Measurements from ENCODE around the gene PKM. TPM values are rescaled to one million over a fixed set of nuclear protein-coding genes. Genes with fewer than 3 reads are reported as not detected.
A peak's percentile ranks its signal among the peaks of the same experiment; 100 is the strongest.

The PKM gene
- total and polyA plus RNA-seq, 9 of the 15 experiments (the other 6 are each of a cell fraction or from before 2014, with no cell fraction given), result 140 to 825 (median 383) TPM

- TF ChIP-seq, protein P1, sequence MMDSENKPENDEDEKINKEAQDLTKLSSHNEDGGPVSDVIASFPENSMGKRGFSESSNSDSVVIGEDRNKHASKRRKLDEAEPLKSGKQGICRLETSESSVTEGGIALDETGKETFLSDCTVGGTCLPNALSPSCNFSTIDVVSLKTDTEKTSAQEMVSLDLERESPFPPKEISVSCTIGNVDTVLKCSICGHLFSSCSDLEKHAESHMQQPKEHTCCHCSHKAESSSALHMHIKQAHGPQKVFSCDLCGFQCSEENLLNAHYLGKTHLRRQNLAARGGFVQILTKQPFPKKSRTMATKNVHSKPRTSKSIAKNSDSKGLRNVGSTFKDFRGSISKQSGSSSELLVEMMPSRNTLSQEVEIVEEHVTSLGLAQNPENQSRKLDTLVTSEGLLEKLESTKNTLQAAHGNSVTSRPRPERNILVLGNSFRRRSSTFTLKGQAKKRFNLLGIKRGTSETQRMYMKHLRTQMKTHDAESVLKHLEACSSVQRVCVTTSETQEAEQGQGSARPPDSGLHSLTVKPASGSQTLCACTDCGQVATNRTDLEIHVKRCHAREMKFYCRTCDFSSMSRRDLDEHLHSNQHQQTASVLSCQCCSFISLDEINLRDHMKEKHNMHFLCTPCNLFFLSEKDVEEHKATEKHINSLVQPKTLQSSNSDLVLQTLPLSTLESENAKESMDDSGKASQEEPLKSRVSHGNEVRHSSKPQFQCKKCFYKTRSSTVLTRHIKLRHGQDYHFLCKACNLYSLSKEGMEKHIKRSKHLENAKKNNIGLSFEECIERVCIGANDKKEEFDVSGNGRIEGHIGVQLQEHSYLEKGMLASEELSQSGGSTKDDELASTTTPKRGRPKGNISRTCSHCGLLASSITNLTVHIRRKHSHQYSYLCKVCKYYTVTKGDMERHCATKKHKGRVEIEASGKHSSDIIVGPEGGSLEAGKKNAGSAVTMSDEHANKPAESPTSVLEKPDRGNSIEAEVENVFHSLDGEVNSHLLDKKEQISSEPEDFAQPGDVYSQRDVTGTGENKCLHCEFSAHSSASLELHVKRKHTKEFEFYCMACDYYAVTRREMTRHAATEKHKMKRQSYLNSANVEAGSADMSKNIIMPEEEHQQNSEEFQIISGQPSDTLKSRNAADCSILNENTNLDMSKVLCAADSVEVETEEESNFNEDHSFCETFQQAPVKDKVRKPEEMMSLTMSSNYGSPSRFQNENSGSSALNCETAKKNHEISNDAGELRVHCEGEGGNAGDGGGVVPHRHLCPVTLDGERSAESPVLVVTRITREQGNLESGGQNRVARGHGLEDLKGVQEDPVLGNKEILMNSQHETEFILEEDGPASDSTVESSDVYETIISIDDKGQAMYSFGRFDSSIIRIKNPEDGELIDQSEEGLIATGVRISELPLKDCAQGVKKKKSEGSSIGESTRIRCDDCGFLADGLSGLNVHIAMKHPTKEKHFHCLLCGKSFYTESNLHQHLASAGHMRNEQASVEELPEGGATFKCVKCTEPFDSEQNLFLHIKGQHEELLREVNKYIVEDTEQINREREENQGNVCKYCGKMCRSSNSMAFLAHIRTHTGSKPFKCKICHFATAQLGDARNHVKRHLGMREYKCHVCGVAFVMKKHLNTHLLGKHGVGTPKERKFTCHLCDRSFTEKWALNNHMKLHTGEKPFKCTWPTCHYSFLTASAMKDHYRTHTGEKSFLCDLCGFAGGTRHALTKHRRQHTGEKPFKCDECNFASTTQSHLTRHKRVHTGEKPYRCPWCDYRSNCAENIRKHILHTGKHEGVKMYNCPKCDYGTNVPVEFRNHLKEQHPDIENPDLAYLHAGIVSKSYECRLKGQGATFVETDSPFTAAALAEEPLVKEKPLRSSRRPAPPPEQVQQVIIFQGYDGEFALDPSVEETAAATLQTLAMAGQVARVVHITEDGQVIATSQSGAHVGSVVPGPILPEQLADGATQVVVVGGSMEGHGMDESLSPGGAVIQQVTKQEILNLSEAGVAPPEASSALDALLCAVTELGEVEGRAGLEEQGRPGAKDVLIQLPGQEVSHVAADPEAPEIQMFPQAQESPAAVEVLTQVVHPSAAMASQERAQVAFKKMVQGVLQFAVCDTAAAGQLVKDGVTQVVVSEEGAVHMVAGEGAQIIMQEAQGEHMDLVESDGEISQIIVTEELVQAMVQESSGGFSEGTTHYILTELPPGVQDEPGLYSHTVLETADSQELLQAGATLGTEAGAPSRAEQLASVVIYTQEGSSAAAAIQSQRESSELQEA (IDR thresholded peaks at IDR 0.05; ENCODE audit: low read depth), result no peak
- TF ChIP-seq ZNF197 (CRISPR knock-in tag; IDR thresholded peaks at IDR 0.05; ENCODE audit: low read depth) (0 out of 2 replicates have a peak, but pooled peaks have one; percentile 70), STAT5A (IDR thresholded peaks at IDR 0.05; ENCODE audit: borderline replicate concordance, low read length) (peak; percentile 76), ZBTB9 (CRISPR knock-in tag; IDR thresholded peaks at IDR 0.05) (no peak), ARID1B (IDR thresholded peaks at IDR 0.05) (peak; percentile 94), GABPA (tag; conservative IDR thresholded peaks at IDR 0.05; ENCODE audit: low read depth) (no peak), E2F3 (CRISPR knock-in tag; IDR thresholded peaks at IDR 0.05) (no peak), ATF7 (IDR thresholded peaks at IDR 0.05) (peak; percentile 42; the same call in 1 of the 2 replicates), NFXL1 (CRISPR knock-in tag; IDR thresholded peaks at IDR 0.05) (no peak), BHLHE40 (IDR thresholded peaks at IDR 0.05; ENCODE audit: low read length) (peak; percentile 67), KDM4B (IDR thresholded peaks at IDR 0.05; ENCODE audit: borderline replicate concordance in 2 of 2, low read depth in 1 of 2) (no peak), NFYB (IDR thresholded peaks at IDR 0.05; ENCODE audit: extremely low read depth, insufficient read length) (no peak), ZNF239 (CRISPR knock-in tag; IDR thresholded peaks at IDR 0.05) (no peak), KAT7 (CRISPR knock-in tag; IDR thresholded peaks at IDR 0.05; ENCODE audit: borderline replicate concordance) (peak; percentile 62; the same call in 1 of the 2 replicates), SREBF2 (CRISPR knock-in tag; IDR thresholded peaks at IDR 0.05) (no peak), ZNF445 (CRISPR knock-in tag; IDR thresholded peaks at IDR 0.05; ENCODE audit: low read depth) (no peak)
- TF ChIP-seq, protein P2, sequence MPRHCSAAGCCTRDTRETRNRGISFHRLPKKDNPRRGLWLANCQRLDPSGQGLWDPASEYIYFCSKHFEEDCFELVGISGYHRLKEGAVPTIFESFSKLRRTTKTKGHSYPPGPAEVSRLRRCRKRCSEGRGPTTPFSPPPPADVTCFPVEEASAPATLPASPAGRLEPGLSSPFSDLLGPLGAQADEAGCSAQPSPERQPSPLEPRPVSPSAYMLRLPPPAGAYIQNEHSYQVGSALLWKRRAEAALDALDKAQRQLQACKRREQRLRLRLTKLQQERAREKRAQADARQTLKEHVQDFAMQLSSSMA (CRISPR knock-in tag; IDR thresholded peaks at IDR 0.05), result no peak
Observed at GRCh38 chr15:72231833-72232478, 966 bp upstream of the PKM start (continued).
